GM19324 (cell line): Measurements from ENCODE around the gene TRAPPC12.
A peak's percentile ranks its signal among the peaks of the same experiment; 100 is the strongest.
"Not testable (repeated sequence)": the region's sequence is repeated elsewhere in the genome, so short reads cannot be mapped to it uniquely, and the experiment has no call there.

Experiments
- ATAC-seq: cut with Tn5 transposase; IDR thresholded peaks from one replicate; pipeline ENCODE4 v1.9.1; 2021; ENCODE audit warnings: mild to moderate bottlenecking, moderate library complexity; ENCODE audit not compliant: unreplicated experiment, low FRiP score

Gene TRAPPC12

DNA sequence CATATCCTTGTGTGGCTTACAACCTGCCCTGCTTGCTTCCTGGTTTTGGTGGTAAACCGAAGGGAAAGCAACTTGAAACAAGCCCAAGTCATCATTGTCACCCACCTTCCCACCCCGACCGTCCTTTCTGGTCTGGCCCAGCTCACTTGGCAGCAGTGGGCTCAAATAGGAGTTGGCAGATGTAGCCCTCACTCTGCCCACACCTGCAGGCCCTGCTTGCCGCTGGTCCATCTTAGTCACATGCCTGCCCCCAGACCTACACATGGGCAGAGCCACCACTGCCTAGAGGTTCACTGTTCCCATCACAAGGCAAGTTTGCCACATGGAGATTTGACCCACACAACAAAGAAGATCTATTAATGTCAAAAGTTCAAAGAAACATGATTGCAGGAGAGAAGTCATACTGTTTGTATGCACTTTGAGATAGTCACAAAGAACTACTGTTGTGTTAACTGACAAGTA lies 11.2 kb upstream of the TRAPPC12 start:
- no peak for ATAC-seq

DNA sequence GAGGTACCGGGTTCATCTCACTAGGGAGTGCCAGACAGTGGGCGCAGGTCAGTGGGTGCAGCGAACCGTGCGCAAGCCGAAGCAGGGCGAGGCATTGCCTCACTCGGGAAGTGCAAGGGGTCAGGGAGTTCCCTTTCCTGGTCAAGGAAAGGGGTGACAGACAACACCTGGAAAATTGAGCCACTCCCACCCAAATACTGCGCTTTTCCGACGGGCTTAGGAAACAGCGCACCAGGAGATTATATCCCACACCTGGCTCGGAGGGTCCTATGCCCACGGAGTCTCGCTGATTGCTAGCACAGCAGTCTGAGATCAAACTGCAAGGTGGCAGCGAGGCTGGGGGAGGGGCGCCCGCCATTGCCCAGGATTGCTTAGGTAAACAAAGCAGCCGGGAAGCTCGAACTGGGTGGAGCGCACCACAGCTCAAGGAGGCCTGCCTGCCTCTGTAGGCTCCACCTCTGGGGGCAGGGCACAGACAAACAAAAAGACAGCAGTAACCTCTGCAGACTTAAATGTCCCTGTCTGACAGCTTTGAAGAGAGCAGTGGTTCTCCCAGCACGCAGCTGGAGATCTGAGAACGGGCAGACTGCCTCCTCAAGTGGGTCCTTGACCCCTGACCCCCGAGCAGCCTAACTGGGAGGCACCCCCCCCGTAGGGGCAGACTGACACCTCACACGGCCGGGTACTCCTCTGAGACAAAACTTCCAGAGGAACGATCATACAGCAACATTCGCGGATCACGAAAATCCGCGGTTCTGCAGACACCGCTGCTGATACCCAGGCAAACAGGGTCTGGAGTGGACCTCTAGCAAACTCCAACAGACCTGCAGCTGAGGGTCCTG lies 9.9 kb upstream of the TRAPPC12 start:
- ATAC-seq = not testable (repeated sequence)

DNA sequence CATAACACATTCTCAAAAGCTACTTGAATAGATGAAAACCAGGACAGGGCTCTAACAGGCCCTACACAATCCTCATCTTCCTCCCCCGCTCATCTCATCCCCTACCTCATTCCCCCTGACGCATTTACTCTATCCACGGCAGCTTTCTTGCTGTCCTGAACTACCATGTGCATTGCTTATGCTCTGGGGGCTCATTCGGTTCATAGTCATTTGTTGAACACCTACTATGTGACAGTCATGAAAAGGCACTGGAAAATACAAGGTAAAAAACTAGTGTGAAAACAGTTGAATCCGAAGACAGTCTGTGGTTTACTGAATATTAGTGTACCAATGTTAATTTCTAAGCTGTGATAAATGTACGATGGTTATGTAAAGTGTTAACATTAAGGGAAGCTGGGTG lies 2.7 kb upstream of the TRAPPC12 start:
- no peak for ATAC-seq

DNA sequence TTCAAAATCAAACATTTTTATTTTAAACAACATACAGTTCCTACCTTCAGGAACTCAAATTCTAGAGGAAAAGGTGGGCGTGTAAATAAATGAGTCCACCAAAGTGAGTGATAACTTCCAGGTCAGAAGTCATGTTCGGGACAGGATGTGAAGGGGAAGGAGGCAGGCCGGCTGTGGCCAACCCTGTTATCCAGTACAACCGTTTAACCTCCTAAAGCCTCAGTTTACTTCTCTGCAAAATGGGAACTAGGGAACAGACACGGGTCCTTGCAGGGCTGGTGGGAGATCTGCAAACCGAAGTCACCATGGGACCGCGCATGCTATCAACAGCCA lies 2.2 kb upstream of the TRAPPC12 start:
- ATAC-seq = peak; percentile 2

DNA sequence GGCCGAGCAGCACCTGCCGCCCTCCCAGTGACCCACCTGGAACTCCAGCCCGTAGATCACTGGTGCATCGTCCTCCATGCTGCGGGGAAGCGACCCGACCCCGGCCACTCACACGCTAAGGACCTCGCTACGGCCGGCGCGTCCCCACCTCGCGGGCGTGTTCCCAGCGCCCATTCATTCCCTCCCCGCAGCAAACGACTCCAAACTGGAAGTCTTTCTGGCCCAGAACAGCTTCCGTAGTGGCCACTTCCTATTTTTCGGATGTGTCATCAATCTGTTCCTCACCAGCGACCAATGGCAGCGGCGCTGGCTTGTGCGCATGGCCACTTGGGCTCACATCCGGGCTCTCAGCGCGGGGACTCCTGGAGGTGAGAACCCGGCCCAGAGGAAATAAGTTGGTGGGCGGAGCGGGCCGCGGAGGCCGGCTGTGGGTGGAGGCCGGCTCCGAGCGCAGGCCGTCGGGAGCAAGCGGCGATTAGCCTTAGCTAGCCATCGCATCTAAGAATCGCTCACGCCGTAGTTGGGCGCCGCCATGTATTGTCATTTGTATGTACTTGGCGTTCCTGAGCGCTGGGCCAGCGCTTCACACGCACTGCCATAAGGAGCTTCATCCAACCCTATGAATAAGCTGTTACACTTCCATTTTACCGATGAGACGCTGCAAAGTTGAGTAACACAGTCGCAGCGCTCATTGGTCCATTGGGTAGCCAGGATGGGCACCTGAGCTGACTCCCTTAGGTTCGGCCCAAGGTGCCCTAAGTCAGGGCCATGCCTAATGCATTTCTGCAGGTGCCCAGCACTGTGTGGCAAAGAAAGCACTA lies 1.7 kb upstream of the TRAPPC12 start, which contains the start of gene EIPR1:
Gene EIPR1, minus strand, starts transcription at position 207 of the 821 bp plus-strand sequence. Its CDS starts 129 bp downstream, at position 78.
- peak; percentile 87 for ATAC-seq

DNA sequence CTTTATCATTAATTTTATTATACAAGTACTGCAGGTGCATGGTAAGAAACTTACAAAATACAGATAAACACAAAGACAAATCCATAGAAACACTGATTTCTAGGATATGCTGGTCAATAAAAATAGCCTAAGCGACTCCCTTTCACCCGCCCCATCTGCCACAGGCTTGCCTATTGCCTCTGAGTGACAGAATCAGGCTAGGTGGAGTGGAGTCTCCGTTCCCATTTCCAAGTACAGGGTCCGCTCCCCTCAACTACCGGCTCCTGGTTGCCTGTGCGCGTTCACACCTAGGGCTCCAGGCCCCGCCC lies 201 bp upstream of the TRAPPC12 start:
- ATAC-seq = no peak

DNA sequence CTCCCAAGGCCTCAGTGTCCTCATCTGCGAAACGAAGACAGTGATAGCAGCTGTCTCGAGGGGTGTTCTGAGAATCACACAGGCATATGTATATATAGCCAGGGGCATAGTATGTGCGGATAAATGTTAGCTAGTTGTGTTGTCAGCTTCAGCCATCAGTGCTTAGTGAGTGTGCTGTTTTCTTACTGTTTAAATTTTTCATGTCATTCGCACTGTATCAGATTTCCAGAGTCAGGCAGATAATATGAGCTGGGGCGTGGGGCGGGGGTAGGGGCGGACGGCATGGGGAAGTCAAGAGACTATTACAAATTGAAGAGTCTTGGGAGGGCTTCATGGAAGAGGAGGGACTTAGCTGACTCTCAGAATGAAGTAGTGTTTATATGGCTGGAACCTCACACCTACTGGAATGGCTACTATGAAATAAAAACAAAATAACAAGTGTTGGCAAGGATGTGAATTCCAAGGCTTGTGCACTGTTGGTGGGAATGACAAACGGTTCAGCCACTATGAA lies 7.0 kb downstream of the TRAPPC12 start:
- ATAC-seq = no peak

DNA sequence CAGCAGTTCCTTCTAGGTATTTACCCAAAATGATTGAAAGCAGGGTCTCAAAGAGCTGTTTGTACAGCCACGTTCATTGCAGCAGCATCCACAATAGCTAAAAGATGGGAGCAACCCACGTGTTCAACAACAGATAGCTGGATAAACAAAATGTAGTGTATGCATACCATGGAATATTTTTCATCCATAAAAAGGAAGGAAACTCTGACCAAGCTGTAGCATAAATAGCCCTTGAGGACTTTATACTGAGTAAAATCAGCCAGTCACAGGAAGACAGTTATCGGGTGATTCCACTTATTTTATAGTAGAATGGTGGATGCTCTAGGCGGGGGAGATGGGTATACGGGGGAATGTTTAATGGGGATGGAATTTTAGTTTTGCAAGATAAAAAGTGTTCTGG lies 7.5 kb downstream of the TRAPPC12 start:
- ATAC-seq = no peak

DNA sequence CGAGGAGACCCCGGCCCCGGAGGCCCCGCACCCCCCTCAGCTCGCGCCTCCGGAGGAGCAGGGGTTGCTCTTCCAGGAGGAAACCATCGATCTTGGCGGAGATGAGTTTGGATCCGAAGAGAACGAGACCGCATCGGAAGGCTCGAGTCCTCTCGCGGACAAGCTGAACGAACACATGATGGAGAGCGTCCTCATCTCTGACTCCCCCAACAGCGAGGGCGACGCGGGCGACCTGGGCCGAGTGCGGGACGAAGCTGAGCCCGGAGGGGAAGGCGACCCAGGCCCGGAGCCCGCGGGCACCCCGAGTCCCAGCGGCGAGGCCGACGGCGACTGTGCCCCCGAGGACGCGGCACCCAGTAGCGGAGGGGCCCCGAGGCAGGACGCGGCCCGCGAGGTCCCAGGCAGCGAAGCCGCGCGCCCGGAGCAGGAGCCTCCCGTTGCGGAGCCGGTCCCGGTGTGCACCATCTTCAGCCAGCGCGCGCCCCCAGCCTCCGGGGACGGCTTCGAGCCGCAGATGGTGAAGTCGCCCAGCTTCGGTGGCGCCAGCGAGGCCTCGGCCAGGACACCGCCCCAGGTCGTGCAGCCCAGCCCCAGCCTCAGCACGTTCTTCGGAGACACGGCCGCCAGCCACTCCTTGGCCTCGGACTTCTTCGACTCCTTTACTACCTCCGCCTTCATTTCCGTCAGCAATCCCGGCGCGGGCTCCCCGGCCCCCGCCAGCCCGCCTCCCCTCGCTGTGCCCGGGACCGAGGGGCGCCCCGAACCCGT lies 8.3 kb downstream of the TRAPPC12 start:
- no peak for ATAC-seq

DNA sequence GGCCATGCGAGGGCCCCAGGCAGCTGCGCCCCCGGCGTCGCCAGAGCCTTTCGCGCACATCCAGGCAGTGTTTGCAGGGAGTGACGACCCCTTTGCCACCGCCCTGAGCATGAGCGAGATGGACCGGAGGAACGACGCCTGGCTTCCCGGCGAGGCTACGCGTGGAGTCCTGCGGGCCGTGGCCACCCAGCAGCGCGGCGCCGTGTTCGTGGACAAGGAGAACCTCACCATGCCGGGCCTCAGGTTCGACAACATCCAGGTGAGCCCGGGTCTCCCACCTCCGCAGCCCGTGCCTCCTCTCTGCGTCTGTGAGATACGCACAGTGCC lies 8.9 kb downstream of the TRAPPC12 start:
- ATAC-seq = no peak

DNA sequence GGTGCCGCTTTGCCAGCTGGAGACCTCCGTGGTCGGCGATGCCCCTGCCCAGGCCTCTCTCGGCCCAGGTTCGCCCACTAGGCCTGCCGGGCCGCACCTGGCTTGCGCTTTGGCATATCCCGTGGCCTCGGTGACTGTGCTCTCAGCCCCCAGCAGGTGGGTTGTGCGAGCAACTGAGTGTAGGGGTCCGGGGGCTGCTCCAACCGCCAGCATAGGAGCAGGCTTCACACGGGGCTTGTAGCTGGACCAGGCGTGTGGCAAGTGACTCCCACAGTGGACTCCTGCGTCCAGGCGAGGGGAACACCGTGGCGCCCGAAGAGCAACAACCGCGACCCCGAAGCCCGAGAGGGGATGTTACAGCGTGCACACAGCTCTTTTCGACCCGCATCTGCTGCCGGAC lies 9.7 kb downstream of the TRAPPC12 start:
- ATAC-seq = no peak

DNA sequence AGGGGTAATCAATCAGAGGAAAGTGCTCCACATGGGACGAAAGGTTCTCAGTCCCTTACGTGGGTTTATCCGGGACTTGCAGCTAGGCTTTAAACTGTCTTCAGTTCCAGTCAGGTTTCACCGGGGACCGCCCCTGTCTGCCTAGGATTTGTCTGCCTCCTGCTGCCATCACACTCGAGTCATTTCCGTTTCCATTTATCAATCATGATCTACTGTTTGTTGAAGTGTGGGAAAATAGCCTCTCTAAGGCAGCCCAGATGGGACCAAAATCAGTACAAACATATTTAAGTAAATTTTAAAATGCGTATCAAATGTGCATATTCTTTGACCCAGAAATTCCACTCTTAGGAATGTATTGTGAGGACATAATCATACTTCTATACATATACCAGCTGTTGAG lies 10.5 kb downstream of the TRAPPC12 start:
- ATAC-seq = no peak

DNA sequence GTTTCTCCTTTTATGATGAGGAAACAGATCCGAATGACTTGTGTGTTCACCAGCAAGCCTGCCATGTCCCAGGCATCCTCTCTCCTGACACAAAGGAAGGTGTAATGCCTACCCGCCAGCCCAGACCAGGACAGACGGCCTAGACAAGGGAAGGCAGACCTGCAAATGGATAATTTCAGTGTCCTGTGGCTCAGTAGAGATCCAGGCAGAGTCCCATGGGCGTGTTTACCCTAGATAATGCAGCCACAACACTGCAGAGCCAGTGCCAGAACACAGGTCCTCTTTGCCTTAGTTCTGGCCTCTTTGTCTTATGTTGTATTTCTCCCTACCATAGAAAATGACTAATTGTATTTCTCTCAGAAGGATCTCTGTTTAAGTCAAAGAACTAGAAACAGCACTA lies 12.7 kb downstream of the TRAPPC12 start:
- ATAC-seq = no peak

DNA sequence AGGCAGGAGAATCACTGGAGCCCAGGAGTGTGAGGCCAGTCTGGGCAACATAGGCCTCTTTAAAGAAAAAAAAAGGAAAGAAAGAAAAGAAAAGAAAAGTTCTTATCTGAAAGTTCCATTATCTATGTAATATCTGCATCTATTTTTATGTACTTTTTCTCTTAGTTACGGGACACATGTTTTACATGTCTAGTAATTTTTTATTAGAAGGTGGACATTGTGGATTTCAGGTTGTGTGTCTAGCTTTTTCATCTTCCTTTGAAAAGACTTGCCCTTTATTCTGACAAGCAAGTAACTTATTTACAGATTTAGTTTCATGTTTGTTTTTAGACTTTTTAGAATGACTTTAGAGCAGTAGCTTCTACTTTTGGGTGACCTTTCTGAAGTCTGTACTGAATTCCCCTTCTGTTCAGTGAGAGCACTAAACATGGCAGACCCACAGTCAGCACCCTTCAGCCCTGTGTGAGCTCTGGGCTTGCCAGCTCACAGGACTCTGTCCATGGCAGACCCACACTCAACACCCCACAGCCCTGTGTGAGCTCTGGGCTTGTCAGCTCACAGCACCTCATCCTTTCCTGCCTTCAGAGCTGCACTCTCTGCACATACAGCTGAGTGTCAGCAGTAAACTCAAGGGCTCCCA lies 17.5 kb downstream of the TRAPPC12 start:
- no peak for ATAC-seq

DNA sequence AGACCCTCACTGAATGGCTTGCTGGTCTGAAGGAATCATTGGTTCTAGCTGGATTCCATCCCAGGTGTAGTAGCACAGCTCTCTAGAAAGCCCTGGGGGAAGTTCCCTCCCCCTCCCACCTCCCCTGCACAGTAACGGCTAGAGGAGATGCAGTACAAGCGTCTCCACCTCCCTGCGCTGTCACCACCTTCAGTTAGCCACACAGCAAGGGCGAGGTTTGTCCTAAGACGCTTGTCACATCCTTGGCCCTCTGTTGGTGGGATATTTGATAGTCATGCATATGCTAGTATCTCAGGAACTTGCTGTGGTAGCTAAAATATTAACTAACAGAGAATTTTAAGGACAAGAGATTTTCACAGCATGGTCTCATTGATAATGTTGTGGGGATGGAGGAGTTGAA lies 19.4 kb downstream of the TRAPPC12 start:
- no peak for ATAC-seq

DNA sequence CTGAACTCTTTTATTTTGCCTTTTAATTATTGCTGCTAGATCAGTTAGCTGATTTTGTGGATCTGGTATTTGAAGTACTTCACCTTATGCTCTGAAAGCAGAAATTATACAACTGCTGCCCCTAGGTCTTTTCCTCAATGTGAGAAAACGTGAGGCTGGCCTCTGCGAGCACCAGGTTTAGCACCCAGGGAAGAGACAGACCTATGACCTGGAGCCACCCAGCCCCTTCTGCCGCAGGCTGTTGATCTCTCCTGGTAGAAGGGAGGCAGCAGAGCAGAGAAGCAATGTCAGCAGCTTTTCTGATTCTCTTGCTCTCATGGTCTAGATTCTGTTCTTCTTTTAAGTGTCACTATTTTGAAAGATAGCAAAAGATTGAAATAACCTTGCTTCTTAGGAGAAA lies 19.9 kb downstream of the TRAPPC12 start:
- no peak for ATAC-seq

DNA sequence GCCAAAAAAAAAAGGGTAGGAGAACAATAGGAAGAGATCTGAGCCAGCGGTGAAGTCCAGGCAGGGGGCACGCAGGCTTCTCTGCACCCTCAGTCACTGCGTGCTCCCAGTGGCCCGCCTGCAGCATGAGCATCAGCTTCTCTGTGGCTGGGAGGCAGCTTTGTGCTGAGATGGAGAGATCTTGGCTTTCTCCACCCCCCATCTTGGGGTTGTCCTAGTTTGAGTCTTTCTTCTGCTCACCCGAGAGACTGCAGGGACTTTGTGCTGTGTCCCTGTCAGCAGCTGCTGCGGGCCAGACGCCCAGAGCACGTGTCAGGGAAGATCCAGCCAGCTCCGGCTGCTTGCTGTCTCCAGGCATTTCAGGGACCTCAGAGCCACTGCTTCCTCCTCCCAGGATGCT lies 20.3 kb downstream of the TRAPPC12 start:
- ATAC-seq = no peak

DNA sequence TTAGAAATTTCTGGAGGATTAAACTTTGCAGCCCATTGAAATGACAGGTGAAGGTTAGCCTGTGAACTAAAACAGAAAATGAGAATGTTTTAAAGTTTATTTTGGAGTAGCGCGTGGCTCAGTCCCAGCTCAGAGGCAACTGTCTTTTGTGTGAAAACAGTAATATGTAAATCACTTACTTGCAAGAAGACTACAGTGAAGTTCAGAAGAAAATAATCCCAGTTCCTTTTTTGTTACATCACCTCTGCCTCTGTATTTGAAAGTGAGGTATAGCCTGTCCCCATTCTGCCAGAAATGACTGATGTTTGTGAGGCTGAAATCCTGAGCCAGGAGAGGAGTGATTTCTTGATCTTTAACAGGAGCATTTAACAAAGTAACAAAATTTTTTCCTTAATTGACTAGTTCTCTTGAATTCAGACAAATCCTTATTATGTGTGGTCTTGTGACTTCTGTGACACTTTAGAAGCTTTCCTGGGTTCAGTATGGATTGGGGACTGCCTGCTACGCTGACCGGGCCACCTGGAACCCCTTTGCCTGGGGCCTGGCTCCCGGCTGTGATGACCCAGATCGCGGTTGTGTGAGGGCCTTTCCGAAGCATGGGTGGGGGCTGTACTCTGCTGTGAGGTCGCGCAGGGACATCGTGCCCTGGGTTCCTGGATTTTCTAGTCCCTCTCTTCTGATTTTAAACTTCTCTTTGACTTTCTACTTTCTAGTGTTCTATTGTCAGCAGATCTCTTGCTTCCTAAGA lies 24.3 kb downstream of the TRAPPC12 start:
- peak; percentile 99 for ATAC-seq

DNA sequence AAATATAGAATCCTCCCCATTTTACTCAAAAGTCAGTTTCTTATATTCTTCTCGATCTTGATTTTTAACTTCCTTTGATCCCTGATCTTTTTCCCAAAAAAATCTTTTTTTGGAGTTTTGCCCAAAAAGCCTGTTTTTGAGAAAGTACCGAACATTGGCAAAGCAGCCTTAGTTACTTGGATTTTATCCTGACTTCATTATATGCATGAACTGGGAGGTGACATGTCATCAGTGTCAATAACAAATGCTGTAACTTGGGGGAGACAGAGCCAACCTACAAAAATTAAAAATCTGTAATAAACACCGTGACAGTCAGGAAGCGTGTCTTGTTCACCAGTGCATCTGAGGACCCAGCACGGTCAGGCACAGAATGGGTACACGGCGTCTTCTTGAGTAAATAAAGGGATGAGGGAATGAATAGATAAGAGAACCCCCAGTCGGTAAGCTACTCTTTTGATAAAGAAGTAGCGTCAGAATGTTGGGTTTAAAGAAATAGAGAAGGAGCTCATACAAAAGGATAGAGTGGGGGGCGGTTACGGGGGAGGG lies 24.9 kb downstream of the TRAPPC12 start:
- no peak for ATAC-seq

DNA sequence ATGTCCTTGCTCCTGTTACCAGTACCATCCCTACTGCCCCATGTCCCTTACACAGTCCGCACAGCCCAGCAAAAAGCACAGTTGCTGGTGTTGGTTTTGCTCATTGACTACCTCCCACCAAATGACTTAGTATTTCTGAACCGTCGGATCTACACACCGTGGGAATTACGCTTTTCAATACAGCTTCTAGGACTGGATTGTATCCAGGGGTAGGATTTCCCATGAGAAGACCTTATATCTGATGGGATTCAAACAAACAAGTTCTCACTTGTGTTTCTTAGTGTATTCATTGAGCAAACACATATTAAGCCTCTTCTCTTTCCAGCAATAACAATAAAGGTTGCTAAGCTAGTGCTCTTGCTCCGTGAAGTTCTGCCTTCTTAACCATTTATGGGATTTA lies 25.8 kb downstream of the TRAPPC12 start:
- ATAC-seq = no peak
